Tibial artery (tissue), 4 donors: Measurements from ENCODE around the gene OTX2.

Experiments
- DNase-seq, 2 donors: peaks; one replicate each; pipeline ENCODE4 v3.0.0-alpha.2; 2019
- H3K27ac ChIP-seq, 2 donors: fragments of 200-600 bp; sonication (generic) in 1 of 2; 1 replicate in 1 of 2; 2 replicates in 1 of 2; pipeline ENCODE4 v1.5.1; 2018 to 2019; ENCODE audit warnings: mild to moderate bottlenecking in 1 of 2
- H3K27me3 ChIP-seq, 2 donors: fragments of 200-600 bp; sonication (generic) in 1 of 2; one replicate each; pipeline versions ENCODE4 v1.5.1 to v1.6.0; 2016 to 2019
- H3K36me3 ChIP-seq, 3 donors: fragments of 200-600 bp; sonication (generic) in 2 of 3; one replicate each; pipeline ENCODE4 v1.5.1; 2016 to 2019; ENCODE audit warnings: mild to moderate bottlenecking in 2 of 3
- H3K4me1 ChIP-seq, 4 donors: fragments of 200-600 bp; sonication (generic) in 2 of 4; 1 replicate in 3 of 4; 2 replicates in 1 of 4; pipeline ENCODE4 v1.5.1; 2016 to 2019
- H3K4me3 ChIP-seq, 2 donors: fragments of 200-600 bp; sonication (generic) in 1 of 2; 1 replicate in 1 of 2; 2 replicates in 1 of 2; pipeline ENCODE4 v1.5.1; 2018 to 2019; ENCODE audit warnings: mild to moderate bottlenecking in 2 of 2
- H3K9me3 ChIP-seq, 3 donors: fragments of 200-600 bp; sonication (generic) in 1 of 3; one replicate each; pipeline ENCODE4 v1.5.1; 2016 to 2019
- intact Hi-C: fragments of 100-400 bp; cut with DNase I; formaldehyde crosslinking; loops from one replicate; pipeline ENCODE4 v1.15.0; 2023; ENCODE audit warnings: low total_unique reads
- TF ChIP-seq, protein P1 (sequence below), 2 experiments: fragments of 200-600 bp in 1 of 2; fragments of 450-650 bp in 1 of 2; IDR thresholded peaks; one replicate each; pipeline ENCODE4 v1.5.1; 2017 to 2019; ENCODE audit warnings: antibody characterized with exemption in 2 of 2, mild to moderate bottlenecking in 1 of 2, moderate library complexity in 1 of 2

Gene OTX2

DNA sequence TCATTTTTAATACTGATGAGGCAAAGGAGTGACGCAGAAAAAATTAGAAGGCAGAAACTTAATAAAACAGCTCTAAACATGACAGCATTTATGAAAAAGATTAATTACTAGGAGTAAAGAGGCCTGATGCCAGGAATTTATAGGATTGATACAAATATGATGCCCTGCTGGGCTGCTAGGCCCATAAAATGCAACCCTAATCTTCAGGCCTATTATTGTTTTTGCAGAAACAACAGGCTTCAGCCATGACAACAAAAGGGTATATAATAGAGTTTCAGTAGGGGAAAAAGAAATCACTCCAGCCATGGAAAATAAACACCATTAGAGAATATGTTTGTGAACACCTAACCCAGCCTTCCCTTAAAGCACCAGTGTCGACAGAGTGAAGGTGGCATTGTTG, 50.6 kb downstream of the OTX2 start:
- DNase-seq, result no peak
- no peak overlapping the region for H3K4me3 ChIP-seq
- TF ChIP-seq, protein P1, sequence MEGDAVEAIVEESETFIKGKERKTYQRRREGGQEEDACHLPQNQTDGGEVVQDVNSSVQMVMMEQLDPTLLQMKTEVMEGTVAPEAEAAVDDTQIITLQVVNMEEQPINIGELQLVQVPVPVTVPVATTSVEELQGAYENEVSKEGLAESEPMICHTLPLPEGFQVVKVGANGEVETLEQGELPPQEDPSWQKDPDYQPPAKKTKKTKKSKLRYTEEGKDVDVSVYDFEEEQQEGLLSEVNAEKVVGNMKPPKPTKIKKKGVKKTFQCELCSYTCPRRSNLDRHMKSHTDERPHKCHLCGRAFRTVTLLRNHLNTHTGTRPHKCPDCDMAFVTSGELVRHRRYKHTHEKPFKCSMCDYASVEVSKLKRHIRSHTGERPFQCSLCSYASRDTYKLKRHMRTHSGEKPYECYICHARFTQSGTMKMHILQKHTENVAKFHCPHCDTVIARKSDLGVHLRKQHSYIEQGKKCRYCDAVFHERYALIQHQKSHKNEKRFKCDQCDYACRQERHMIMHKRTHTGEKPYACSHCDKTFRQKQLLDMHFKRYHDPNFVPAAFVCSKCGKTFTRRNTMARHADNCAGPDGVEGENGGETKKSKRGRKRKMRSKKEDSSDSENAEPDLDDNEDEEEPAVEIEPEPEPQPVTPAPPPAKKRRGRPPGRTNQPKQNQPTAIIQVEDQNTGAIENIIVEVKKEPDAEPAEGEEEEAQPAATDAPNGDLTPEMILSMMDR (IDR thresholded peaks at IDR 0.05), result no peak
- H3K4me1 ChIP-seq, result no peaks in the 10 kb centered on the region
- no peaks in the 10 kb centered on the region for H3K27me3 ChIP-seq
- H3K9me3 ChIP-seq, result no peaks in the 10 kb centered on the region
- intact Hi-C loops, result no loop called here
- no peak overlapping the region for H3K27ac ChIP-seq
- H3K36me3 ChIP-seq, result no peaks in the 10 kb centered on the region

- H3K27ac ChIP-seq, result no peak overlapping the region
- no peaks in the 10 kb centered on the region for H3K27me3 ChIP-seq
- TF ChIP-seq, protein P1 (IDR thresholded peaks at IDR 0.05), result no peak
- no peaks in the 10 kb centered on the region for H3K4me1 ChIP-seq
- intact Hi-C loops, result no loop called here
- H3K36me3 ChIP-seq, result no peaks in the 10 kb centered on the region
- H3K4me3 ChIP-seq, result no peak overlapping the region
- no peak for DNase-seq
- no peaks in the 10 kb centered on the region for H3K9me3 ChIP-seq
Observed at GRCh38 chr14:56759094-56759493, 51.2 kb downstream of the OTX2 start.

- Histone ChIP-seq H3K4me1 (no peaks in the 10 kb centered on the region), H3K27ac (no peak overlapping the region), H3K9me3 (no peaks in the 10 kb centered on the region), H3K27me3 (no peaks in the 10 kb centered on the region), H3K36me3 (no peaks in the 10 kb centered on the region), H3K4me3 (no peak overlapping the region)
- no peak for DNase-seq
- TF ChIP-seq, protein P1 (IDR thresholded peaks at IDR 0.05), result no peak
- intact Hi-C loops, result no loop called here
Observed at GRCh38 chr14:56754921-56755320, 55.4 kb downstream of the OTX2 start.

DNA sequence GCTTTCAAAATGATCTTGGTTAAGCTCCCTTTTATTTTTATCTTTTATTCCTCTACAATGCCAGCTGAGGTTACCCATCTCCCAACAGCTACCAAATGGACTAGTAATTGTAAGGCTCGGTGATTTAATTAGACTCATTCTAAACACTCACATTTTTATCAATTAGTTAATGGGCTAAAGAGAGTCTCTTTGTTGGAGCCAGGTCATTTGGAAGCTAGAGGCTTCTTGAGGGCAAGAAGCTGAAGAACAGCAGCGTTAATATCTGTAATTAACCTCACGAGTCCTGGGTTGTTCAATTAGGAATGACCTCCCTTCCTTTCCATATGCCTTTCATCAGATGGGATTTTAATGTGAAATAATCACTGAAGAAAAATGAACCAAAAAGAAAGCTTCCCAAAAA, 56.9 kb downstream of the OTX2 start:
- intact Hi-C loops, result no loop called here
- Histone ChIP-seq H3K36me3 (no peaks in the 10 kb centered on the region), H3K4me3 (no peak overlapping the region), H3K9me3 (no peaks in the 10 kb centered on the region), H3K27ac (no peak overlapping the region), H3K4me1 (no peaks in the 10 kb centered on the region), H3K27me3 (no peaks in the 10 kb centered on the region)
- DNase-seq, result no peak
- TF ChIP-seq, protein P1 (IDR thresholded peaks at IDR 0.05), result no peak

DNA sequence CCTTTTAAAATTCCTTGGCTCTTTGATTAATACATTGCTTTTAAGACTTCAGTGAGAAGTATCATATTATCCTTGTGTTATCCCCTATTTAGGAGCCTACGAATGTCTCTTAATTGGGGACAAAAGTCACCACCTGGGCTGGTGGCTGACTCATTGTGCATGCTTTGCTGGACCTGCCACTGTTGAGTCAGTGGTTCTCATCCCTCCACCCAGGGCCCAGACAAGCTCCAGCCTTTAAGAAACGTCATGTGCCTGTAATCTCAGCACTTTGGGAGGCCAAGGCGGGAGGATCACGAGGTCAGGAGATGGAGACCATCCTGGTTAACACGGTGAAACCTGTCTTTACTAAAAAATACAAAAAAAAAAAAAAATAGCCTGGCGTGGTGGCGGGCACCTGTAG, 57.9 kb downstream of the OTX2 start:
- Histone ChIP-seq H3K27ac (no peak overlapping the region), H3K4me1 (no peaks in the 10 kb centered on the region), H3K9me3 (no peaks in the 10 kb centered on the region), H3K4me3 (no peak overlapping the region), H3K36me3 (no peaks in the 10 kb centered on the region), H3K27me3 (no peaks in the 10 kb centered on the region)
- DNase-seq, result no peak
- TF ChIP-seq, protein P1 (IDR thresholded peaks at IDR 0.05), result no peak
- intact Hi-C loops, result no loop called here

DNA sequence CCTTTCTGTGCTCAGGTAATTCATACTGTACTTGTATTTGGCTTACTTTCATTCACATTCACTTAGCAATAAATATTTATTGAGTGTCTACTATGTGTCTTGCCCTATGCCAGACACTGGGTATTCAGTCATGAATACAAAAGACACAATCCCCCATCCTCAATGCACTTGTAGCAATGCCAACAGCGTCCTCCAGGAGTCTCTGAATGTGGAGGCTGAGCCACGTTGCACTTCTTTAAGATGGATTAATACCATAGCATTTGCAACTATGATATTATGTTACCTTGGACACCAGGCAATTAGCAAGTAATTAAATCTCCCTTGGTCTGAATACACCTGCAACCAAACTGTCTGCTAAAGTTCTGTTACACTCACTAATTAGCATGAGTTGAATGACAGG, 58.8 kb downstream of the OTX2 start:
- H3K27me3 ChIP-seq, result no peaks in the 10 kb centered on the region
- DNase-seq, result no peak
- intact Hi-C loops, result no loop called here
- H3K4me3 ChIP-seq, result no peak overlapping the region
- H3K9me3 ChIP-seq, result no peaks in the 10 kb centered on the region
- no peak overlapping the region for H3K27ac ChIP-seq
- no peaks in the 10 kb centered on the region for H3K4me1 ChIP-seq
- TF ChIP-seq, protein P1 (IDR thresholded peaks at IDR 0.05), result no peak
- H3K36me3 ChIP-seq, result no peaks in the 10 kb centered on the region
